GM12872 (cell line): ENCODE measurements around the gene WASHC4.

Experiments used
- CTCF ChIP-seq: IDR thresholded peaks from 3 replicates; pipeline ENCODE4 v1.5.1; 2011; ENCODE audit warnings: low read depth, mild to moderate bottlenecking, low read length, moderate library complexity; ENCODE audit not compliant: insufficient read depth

The WASHC4 gene

GRCh38 chr12:105204127-105204526 lies 96.6 kb downstream of the WASHC4 start:
- no peak for TF ChIP-seq CTCF

- no peak for TF ChIP-seq CTCF
These were observed 97.4 kb downstream of the WASHC4 start for GRCh38 chr12:105204916-105205315.

GRCh38 chr12:105205322-105206048 lies 98.0 kb downstream of the WASHC4 start:
- no peak for TF ChIP-seq CTCF

- TF ChIP-seq CTCF = no peak
These were observed 99.3 kb downstream of the WASHC4 start for GRCh38 chr12:105206686-105207374.

GRCh38 chr12:105209091-105209490 lies 101.6 kb downstream of the WASHC4 start:
- TF ChIP-seq CTCF = no peak

GRCh38 chr12:105212438-105212837 lies 104.9 kb downstream of the WASHC4 start:
- no peak for TF ChIP-seq CTCF

- no peak for TF ChIP-seq CTCF
These were observed 106.6 kb downstream of the WASHC4 start for GRCh38 chr12:105214148-105214547.
